ENCODE measurements around the gene IPO11.

Gene IPO11

DNA sequence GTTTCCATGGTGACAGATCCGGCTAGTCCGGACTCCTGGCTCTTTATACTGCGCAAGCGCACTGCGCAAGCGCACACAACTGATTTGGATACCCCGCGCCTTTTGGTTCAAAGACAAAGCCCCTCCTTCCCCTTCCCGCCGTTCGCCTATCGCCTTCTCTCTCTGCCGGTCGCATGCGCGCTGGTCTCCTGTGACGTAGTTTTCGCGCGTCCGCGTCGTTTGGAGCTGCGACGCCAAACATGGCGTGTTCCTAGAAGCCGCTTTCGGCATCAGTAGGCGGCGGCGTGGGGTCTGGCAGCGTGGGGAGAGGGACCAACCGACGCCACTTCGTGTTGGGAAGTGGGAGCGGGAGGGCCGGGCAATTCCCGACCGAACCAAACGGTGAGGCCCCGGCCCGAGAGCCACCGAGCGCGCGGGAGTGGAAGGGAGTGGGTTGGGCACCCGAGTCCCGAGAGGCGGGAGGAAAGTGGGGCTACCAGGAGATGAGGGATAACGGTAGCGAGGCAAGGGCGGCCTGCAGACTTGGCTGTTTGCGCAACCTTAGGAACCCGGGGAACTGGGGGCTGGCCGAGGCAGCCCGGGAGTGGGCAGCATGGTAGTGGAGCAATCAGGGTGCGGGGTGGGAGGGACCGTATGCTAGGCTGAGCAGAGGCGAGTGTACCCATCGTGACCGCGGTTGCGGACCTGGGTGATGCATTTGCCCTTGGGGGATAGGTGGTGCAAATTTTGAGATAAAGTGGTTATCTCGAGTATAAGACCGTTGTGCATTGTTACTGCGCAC, at the start of gene IPO11:
Gene IPO11, plus strand, starts transcription at position 215 of the 781 bp plus-strand sequence. CDS start 24,517 bp downstream, outside the sequence.
- H3K36me3 ChIP-seq (ENCODE audit: insufficient read depth, low read length): no peaks in the 10 kb centered on the region
- no peaks in the 10 kb centered on the region for H3K9me3 ChIP-seq (ENCODE audit: control insufficient read depth, insufficient read depth, low read length)
- no peaks in the 10 kb centered on the region for H3K4me1 ChIP-seq (ENCODE audit: insufficient read depth, low read length)
- H3K9ac ChIP-seq (ENCODE audit: low read depth, low read length): peak within 1 kb of the TSS; percentile 71

GRCh38 chr5:62369039-62369438, 43.5 kb upstream of the IPO11 start:
- Histone ChIP-seq H3K36me3 (ENCODE audit: insufficient read depth, low read length) (peaks cover 12% of the 10 kb centered on the region), H3K9me3 (ENCODE audit: control insufficient read depth, insufficient read depth, low read length) (no peaks in the 10 kb centered on the region), H3K9ac (ENCODE audit: low read depth, low read length) (no peak overlapping the region), H3K4me1 (ENCODE audit: insufficient read depth, low read length) (no peaks in the 10 kb centered on the region)

DNA sequence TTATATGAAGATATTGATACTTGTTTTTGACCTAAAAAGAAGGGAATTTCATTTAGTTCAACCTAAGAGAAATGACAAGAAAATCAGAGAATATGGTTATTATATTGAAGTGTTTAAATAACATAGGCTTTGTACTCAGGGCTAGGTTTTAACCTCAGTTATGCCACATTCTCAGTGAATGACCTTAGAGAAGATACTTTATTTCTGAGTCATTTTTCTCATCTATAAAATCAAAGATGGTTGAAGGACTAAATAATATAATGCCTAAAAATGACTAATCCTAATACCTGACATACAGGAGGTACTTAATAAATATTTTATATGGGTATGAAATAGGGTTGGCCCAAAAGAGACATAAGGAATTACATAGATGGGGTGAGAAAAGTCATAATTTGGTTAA, 41.2 kb upstream of the IPO11 start:
- Histone ChIP-seq H3K36me3 (ENCODE audit: insufficient read depth, low read length) (peaks cover 12% of the 10 kb centered on the region; the same call in 1 of the 2 replicates), H3K4me1 (ENCODE audit: insufficient read depth, low read length) (no peaks in the 10 kb centered on the region), H3K9ac (ENCODE audit: low read depth, low read length) (no peak overlapping the region), H3K9me3 (ENCODE audit: control insufficient read depth, insufficient read depth, low read length) (no peaks in the 10 kb centered on the region)

- Histone ChIP-seq H3K36me3 (ENCODE audit: insufficient read depth, low read length) (peaks cover 12% of the 10 kb centered on the region; the same call in 1 of the 2 replicates), H3K9ac (ENCODE audit: low read depth, low read length) (no peak overlapping the region), H3K9me3 (ENCODE audit: control insufficient read depth, insufficient read depth, low read length) (no peaks in the 10 kb centered on the region), H3K4me1 (ENCODE audit: insufficient read depth, low read length) (no peaks in the 10 kb centered on the region)
Measured at GRCh38 chr5:62372600-62372999, 40.0 kb upstream of the IPO11 start.

DNA sequence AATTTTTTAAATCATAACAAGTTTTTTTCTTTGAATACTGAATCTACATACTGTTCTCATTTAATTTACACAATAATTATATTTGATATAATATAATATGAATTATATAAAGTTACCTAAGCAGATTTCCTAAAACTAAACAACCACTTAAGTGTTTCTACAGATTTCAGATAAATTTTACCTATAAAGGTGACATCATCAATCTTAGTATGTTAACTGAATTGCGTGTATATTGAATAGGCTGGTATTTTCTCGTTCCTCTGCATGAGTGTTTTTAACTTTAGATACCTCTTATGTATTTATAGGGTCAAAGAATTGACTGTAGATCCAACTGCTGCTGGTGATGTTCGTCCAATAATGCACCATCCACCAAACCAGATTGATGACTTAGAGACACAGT, 39.2 kb upstream of the IPO11 start:
- Histone ChIP-seq H3K9me3 (ENCODE audit: control insufficient read depth, insufficient read depth, low read length) (no peaks in the 10 kb centered on the region), H3K4me1 (ENCODE audit: insufficient read depth, low read length) (no peaks in the 10 kb centered on the region), H3K9ac (ENCODE audit: low read depth, low read length) (no peak overlapping the region), H3K36me3 (ENCODE audit: insufficient read depth, low read length) (peaks cover 12% of the 10 kb centered on the region; the same call in 1 of the 2 replicates)

GRCh38 chr5:62374090-62374489, 38.5 kb upstream of the IPO11 start:
- H3K9ac ChIP-seq (ENCODE audit: low read depth, low read length): no peak overlapping the region
- no peaks in the 10 kb centered on the region for H3K4me1 ChIP-seq (ENCODE audit: insufficient read depth, low read length)
- peaks cover 9% of the 10 kb centered on the region for H3K36me3 ChIP-seq (ENCODE audit: insufficient read depth, low read length)
- H3K9me3 ChIP-seq (ENCODE audit: control insufficient read depth, insufficient read depth, low read length): no peaks in the 10 kb centered on the region

DNA sequence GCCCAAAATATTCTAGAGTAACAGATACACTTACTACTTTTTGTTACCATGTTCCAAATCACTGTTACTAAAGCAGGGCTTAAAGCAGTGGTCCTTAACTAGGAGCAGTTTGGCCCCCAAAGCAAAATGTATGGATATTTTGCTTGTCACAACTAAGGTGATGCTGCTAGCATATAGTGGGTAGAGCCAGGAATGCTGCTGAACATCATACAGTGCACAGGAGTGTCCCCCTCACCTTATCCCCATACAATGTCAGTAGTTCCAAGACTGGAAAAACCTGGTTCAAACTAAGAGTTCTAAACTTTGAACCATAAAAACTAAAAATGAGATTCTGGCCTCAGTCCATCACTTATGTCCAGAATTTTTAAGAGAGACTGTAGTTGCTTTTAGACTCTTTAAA, 36.9 kb upstream of the IPO11 start:
- Histone ChIP-seq H3K36me3 (ENCODE audit: insufficient read depth, low read length) (peaks cover 6% of the 10 kb centered on the region), H3K9me3 (ENCODE audit: control insufficient read depth, insufficient read depth, low read length) (no peaks in the 10 kb centered on the region), H3K9ac (ENCODE audit: low read depth, low read length) (no peak overlapping the region), H3K4me1 (ENCODE audit: insufficient read depth, low read length) (no peaks in the 10 kb centered on the region)

- Histone ChIP-seq H3K36me3 (ENCODE audit: insufficient read depth, low read length) (peaks cover 6% of the 10 kb centered on the region), H3K9ac (ENCODE audit: low read depth, low read length) (no peak overlapping the region), H3K4me1 (ENCODE audit: insufficient read depth, low read length) (no peaks in the 10 kb centered on the region), H3K9me3 (ENCODE audit: control insufficient read depth, insufficient read depth, low read length) (no peaks in the 10 kb centered on the region)
Measured at GRCh38 chr5:62376064-62376463, 36.5 kb upstream of the IPO11 start.

GRCh38 chr5:62385131-62385530, 27.4 kb upstream of the IPO11 start:
- peaks cover 13% of the 10 kb centered on the region for H3K36me3 ChIP-seq (ENCODE audit: insufficient read depth, low read length)

DNA sequence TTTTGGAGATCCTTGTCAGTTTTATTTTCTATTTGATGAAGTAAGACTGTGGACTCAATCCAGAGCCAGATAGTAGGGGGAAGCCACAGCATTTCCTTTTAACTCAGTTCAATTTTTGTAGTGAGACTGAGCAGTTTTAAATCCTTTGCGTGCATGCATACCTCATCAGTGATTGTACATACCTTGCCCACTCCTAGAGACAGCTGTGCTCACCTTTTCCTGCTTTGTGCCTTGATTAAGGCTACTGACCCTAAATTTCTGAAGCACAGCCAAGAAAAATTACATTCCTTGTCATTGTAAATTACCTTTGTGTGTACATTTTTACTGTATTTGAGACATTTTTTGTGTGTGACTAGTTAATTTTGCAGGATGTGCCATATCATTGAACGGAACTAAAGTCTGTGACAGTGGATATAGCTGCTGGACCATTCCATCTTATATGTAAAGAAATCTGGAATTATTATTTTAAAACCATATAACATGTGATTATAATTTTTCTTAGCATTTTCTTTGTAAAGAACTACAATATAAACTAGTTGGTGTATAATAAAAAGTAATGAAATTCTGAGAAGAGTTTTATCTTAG, 26.7 kb upstream of the IPO11 start:
- Histone ChIP-seq H3K36me3 (ENCODE audit: insufficient read depth, low read length) (peaks cover 13% of the 10 kb centered on the region), H3K9ac (ENCODE audit: low read depth, low read length) (no peak overlapping the region), H3K4me1 (ENCODE audit: insufficient read depth, low read length) (no peaks in the 10 kb centered on the region), H3K9me3 (ENCODE audit: control insufficient read depth, insufficient read depth, low read length) (no peaks in the 10 kb centered on the region)

More at GRCh38 chr5:62385131-62385530, 27.4 kb upstream of the IPO11 start:
- no peak overlapping the region for H3K9ac ChIP-seq (ENCODE audit: low read depth, low read length)
- H3K9me3 ChIP-seq (ENCODE audit: control insufficient read depth, insufficient read depth, low read length): no peaks in the 10 kb centered on the region
- no peaks in the 10 kb centered on the region for H3K4me1 ChIP-seq (ENCODE audit: insufficient read depth, low read length)

DNA sequence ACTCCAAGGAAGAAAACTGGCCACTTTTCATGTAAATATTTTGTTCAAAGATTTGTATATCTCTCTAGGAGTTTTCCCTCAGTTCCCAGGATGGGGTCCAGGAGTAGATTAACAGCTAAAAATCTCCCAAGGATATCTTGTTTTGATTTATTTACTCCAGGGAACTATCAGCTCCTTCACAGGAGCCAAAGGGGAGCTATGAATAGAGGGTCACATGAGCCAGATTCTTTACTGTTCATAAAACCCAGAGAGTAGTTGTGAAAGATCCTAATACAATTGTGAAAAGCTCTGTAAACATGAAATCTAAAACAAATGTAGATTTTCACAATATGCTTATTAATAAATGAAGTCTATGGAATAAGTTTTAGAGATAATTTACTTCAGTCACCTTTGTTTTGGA, 25.7 kb upstream of the IPO11 start:
- H3K4me1 ChIP-seq (ENCODE audit: insufficient read depth, low read length): no peaks in the 10 kb centered on the region
- H3K36me3 ChIP-seq (ENCODE audit: insufficient read depth, low read length): peaks cover 17% of the 10 kb centered on the region
- no peaks in the 10 kb centered on the region for H3K9me3 ChIP-seq (ENCODE audit: control insufficient read depth, insufficient read depth, low read length)
- no peak overlapping the region for H3K9ac ChIP-seq (ENCODE audit: low read depth, low read length)

DNA sequence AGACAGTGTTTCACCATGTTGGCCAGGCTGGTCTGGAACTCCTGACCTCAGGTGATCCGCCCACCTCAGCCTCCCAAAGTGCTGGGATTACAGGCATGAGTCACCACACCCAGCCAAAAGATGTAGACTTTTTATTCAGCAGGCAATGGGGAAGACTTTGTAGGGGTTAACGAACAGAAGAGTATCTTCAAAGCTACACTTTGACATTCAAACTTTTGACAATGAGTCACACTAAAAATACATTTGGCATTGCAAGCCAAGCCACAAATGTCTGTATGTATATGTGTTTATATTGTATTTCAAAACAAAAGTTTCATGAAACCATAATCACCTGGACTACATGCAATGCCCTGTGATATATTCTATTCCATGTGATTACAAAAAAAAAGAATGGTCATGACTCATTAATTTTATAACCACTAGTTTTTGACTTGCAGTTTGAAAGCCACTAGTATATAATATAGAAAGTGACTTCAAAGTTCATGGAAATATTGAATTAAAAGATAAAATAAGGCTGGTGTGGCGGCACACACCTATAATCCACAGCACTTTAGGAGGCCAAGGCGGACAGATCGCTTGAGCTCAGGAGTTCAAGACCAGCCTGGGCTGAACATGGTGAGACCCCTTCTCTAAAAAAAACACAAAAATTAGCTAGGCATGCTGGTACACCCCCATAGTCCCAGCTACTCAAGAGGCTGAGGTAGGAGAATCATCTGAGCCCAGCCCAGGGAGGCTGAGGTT, 17.2 kb upstream of the IPO11 start:
- no peak overlapping the region for H3K9ac ChIP-seq (ENCODE audit: low read depth, low read length)
- H3K9me3 ChIP-seq (ENCODE audit: control insufficient read depth, insufficient read depth, low read length): no peaks in the 10 kb centered on the region
- peaks cover 16% of the 10 kb centered on the region for H3K36me3 ChIP-seq (ENCODE audit: insufficient read depth, low read length)
- H3K4me1 ChIP-seq (ENCODE audit: insufficient read depth, low read length): no peaks in the 10 kb centered on the region

DNA sequence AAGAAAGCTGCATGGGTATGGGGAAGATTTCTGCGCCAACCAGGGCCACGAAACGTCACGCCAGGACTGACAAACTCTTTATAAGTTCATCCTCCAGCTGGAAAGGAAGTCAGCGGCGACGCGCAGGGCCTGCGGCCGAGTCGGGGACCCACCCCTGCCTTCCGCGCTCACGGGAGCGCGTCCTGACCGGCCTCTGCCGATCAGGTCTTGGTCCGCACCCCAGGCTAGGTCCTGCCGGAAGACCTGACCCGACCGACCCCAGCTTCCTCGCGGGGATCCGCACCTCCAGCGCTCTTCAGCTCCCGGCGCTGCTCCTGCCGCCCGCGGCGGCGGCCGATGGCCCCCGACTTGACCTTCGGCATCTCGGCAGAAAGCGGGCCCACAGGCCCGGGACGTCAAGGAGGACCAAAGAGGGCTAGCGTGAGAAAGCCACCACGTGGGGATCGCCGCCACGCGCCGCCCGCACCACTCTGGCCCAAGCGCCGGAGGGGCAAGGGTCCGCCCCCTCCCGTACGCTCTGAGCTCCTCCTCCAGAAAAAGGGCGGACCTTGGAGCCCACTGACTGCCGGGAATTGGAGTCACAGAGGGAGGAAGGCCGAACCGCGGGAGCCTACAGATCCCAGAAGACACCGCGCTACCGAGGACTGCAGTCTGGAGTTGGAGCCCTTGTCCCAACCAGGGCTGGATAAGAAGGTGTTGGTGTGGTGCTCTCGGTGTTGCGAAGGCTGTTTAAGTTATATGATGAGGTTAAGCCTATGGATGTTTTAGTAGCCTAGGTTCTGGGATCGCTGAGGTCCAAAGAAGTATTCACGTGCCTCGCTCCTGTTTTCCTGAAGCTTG, 8.9 kb upstream of the IPO11 start, which contains the start of gene DIMT1:
Gene DIMT1, minus strand, starts transcription at position 495 of the 840 bp plus-strand sequence. Its CDS starts 133 bp downstream, at position 362.
- Histone ChIP-seq H3K9ac (ENCODE audit: low read depth, low read length) (peak within 1 kb of the TSS; percentile 70), H3K9me3 (ENCODE audit: control insufficient read depth, insufficient read depth, low read length) (no peaks in the 10 kb centered on the region), H3K4me1 (ENCODE audit: insufficient read depth, low read length) (no peaks in the 10 kb centered on the region), H3K36me3 (ENCODE audit: insufficient read depth, low read length) (no peaks in the 10 kb centered on the region)

DNA sequence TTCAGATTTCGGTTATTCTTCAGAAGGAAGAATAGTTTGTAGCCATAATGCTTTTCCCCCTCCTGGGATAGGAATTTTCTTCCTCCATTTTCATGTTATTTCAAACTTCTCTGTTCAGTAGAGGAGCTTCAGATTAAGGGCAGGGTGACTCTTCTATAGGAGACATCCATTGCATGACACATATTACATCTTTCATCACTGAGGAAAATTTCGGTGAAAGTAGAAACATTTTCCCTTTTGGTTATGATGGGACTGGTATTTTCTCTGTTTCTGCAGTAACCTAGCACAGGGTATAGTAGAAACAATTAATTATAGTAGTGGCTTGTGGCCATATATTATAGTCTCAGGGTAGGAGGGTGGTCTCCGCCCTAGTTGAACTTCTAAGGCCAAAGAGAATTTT, 1.1 kb downstream of the IPO11 start:
- no peaks in the 10 kb centered on the region for H3K4me1 ChIP-seq (ENCODE audit: insufficient read depth, low read length)
- H3K9me3 ChIP-seq (ENCODE audit: control insufficient read depth, insufficient read depth, low read length): no peaks in the 10 kb centered on the region
- peaks cover 2% of the 10 kb centered on the region for H3K36me3 ChIP-seq (ENCODE audit: insufficient read depth, low read length)
- H3K9ac ChIP-seq (ENCODE audit: low read depth, low read length): peak overlapping the region; percentile 71
